MM.1S (cell line): ENCODE results near the gene INPP5D.

ENCODE experiments used
- DNase-seq: peaks from one replicate; pipeline ENCODE4 v3.0.0-alpha.2; 2015
- H2AFZ ChIP-seq: fragments of 300-600 bp; sonication (generic); 2 replicates; pipeline ENCODE4 v1.6.0; 2016; ENCODE audit warnings: antibody characterized with exemption, low read length
- H3F3A ChIP-seq: fragments of 300-600 bp; sonication (generic); 2 replicates; pipeline ENCODE4 v1.6.1; 2016; ENCODE audit warnings: mild to moderate bottlenecking, antibody characterized with exemption, low read length, moderate library complexity, mixed read lengths; ENCODE audit not compliant: insufficient read depth
- H3K27ac ChIP-seq: fragments of 300-600 bp; sonication (generic); 2 replicates; pipeline ENCODE4 v1.5.1; 2016; ENCODE audit warnings: mild to moderate bottlenecking, low read length
- H3K27me3 ChIP-seq: fragments of 300-600 bp; sonication (generic); replicated peaks from 2 replicates; pipeline ENCODE4 v1.6.0; 2016; ENCODE audit warnings: low read length; ENCODE audit not compliant: insufficient read depth
- H3K36me3 ChIP-seq: fragments of 300-600 bp; sonication (generic); replicated peaks from 2 replicates; pipeline ENCODE4 v1.6.1; 2016; ENCODE audit warnings: mild to moderate bottlenecking, low read length, mixed read lengths; ENCODE audit not compliant: insufficient read depth
- H3K4me1 ChIP-seq: fragments of 300-600 bp; sonication (generic); 2 replicates; pipeline ENCODE4 v1.6.1; 2016; ENCODE audit warnings: low read length, mixed read lengths
- H3K4me2 ChIP-seq: fragments of 300-600 bp; sonication (generic); 2 replicates; pipeline ENCODE4 v1.6.0; 2016; ENCODE audit warnings: low read depth, low read length
- H3K4me3 ChIP-seq: fragments of 300-600 bp; sonication (generic); 2 replicates; pipeline ENCODE4 v1.5.1; 2016; ENCODE audit warnings: low read length, mixed read lengths
- H3K79me2 ChIP-seq: fragments of 300-600 bp; sonication (generic); 2 replicates; pipeline ENCODE4 v1.6.1; 2016; ENCODE audit warnings: mixed run types, low read length, mixed read lengths
- H3K9ac ChIP-seq: fragments of 300-600 bp; sonication (generic); 2 replicates; pipeline ENCODE4 v1.6.1; 2016; ENCODE audit warnings: low read length, mixed read lengths
- H3K9me2 ChIP-seq: fragments of 300-600 bp; sonication (generic); replicated peaks from 2 replicates; pipeline ENCODE4 v1.6.1; 2016; ENCODE audit warnings: mild to moderate bottlenecking, low read length, mixed read lengths; ENCODE audit not compliant: insufficient read depth
- H3K9me3 ChIP-seq: fragments of 300-600 bp; sonication (generic); replicated peaks from 2 replicates; pipeline ENCODE4 v1.6.1; 2016; ENCODE audit warnings: mild to moderate bottlenecking, low read length, mixed read lengths; ENCODE audit not compliant: insufficient read depth
- H4K20me1 ChIP-seq: fragments of 300-600 bp; sonication (generic); 2 replicates; pipeline ENCODE4 v1.6.1; 2016; ENCODE audit warnings: mild to moderate bottlenecking, low read length, moderate library complexity, mixed read lengths; ENCODE audit not compliant: insufficient read depth
- CTCF ChIP-seq: fragments of 300-600 bp; sonication (generic); IDR thresholded peaks from 2 replicates; pipeline ENCODE4 v1.5.1; 2016; ENCODE audit warnings: antibody characterized with exemption, low read length, mixed read lengths
- EZH2 ChIP-seq: fragments of 300-600 bp; sonication (generic); optimal IDR thresholded peaks from 2 replicates; pipeline ENCODE3; 2017; ENCODE audit warnings: low read depth, mild to moderate bottlenecking, antibody characterized with exemption, low read length, mixed read lengths
- EZH2phosphoT487 ChIP-seq: fragments of 300-600 bp; sonication (generic); IDR thresholded peaks from 2 replicates; pipeline ENCODE4 v1.6.1; 2018; ENCODE audit warnings: antibody characterized with exemption, low read length

Gene INPP5D

GRCh38 chr2:233223059-233223894 lies 163.1 kb downstream of the INPP5D start:
- peak overlapping the region; percentile 28; the same call in 1 of the 2 replicates for H3K4me2 ChIP-seq
- no peaks in the 10 kb centered on the region for H3K4me1 ChIP-seq
- no peaks in the 10 kb centered on the region for H3K79me2 ChIP-seq
- H3K9me3 ChIP-seq: no peaks in the 10 kb centered on the region
- 0 out of 2 replicates have a peak overlapping the region, but pooled peaks have one; percentile 38 for H2AFZ ChIP-seq
- H3K9ac ChIP-seq: no peak overlapping the region
- no peaks in the 10 kb centered on the region for H3K9me2 ChIP-seq
- no peaks in the 10 kb centered on the region for H3K27me3 ChIP-seq
- no peaks in the 10 kb centered on the region for H4K20me1 ChIP-seq
- peak overlapping the region; percentile 39; the same call in 1 of the 2 replicates for H3K27ac ChIP-seq
- H3K4me3 ChIP-seq: no peak overlapping the region
- no peaks in the 10 kb centered on the region for H3K36me3 ChIP-seq
- TF ChIP-seq EZH2 (no peak), EZH2phosphoT487 (no peak), CTCF (no peak)
- peak; percentile 20 for DNase-seq
- no peaks in the 10 kb centered on the region for H3F3A ChIP-seq

DNA sequence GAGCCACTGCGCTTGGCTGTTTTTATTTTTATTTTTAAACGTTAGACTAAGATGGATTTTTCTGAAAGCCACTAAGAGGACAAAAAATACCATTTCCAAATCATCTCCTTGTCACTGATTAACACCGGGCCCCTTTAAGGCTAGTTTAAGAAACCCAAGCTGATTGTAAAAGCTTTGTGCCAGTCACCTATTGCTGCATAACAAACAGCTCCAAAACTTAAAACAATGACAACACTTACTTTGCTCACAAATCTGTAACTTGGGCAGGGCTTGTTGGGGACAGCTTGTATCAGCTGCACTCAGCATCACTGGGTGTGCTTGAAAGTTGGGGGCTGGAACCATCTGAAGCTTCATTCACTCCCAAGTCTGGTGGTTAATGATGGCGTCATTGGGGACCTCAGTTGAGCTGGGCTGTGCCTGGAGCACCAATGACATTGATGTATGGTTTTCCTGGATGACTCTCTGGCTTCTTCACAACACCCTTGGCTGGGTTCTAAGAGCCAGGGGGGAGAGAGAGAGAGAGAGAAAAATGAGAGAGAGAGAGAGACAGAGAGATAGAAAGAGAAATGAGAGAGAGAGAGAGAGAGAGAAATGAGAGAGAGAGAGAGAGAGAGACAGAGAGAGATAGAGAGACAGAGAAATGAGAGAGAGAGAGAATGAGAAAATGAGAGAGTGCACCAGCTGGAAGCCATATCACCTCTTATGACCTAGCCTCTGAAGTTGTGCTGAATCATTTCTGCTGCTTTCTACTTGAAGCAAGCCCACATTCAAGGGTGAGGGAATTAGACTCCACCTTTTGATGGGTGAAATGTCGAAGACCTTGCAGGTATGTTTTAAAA lies 165.3 kb downstream of the INPP5D start:
- DNase-seq: no peak
- H3K36me3 ChIP-seq: no peaks in the 10 kb centered on the region
- H3K4me3 ChIP-seq: no peak overlapping the region
- H3K79me2 ChIP-seq: no peaks in the 10 kb centered on the region
- H3F3A ChIP-seq: no peaks in the 10 kb centered on the region
- no peak overlapping the region for H2AFZ ChIP-seq
- H3K27me3 ChIP-seq: no peaks in the 10 kb centered on the region
- H3K9ac ChIP-seq: no peak overlapping the region
- H3K27ac ChIP-seq: no peak overlapping the region
- H3K4me1 ChIP-seq: no peaks in the 10 kb centered on the region
- H3K9me3 ChIP-seq: no peaks in the 10 kb centered on the region
- no peaks in the 10 kb centered on the region for H3K9me2 ChIP-seq
- TF ChIP-seq CTCF (no peak), EZH2 (no peak), EZH2phosphoT487 (no peak)
- no peaks in the 10 kb centered on the region for H4K20me1 ChIP-seq
- no peak overlapping the region for H3K4me2 ChIP-seq

DNA sequence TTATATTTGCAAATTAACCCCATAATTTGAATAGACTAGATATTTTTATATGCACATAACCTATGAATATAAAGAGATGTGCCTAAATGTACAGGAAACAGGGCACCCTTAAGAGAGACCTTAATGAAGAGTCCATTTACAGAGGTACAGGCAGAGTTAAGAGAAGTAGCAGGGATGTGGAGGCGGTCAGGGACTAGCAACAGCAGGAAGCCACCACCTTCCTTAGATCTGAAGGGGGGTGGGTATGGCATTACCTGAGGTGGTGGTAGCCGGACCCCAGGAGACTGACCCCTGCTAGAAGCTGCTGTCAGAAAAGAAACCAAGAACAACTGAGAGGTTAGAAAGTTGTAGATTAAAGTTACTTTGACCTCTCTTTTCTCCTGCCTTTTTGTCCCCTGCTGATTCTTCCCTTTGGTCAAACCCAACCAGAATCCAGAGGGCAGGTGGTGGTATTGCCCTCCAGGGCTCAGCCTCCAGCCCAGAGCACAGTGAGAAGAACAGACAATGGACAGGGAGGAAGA lies 166.4 kb downstream of the INPP5D start:
- H3K9ac ChIP-seq: no peak overlapping the region
- H3K4me3 ChIP-seq: no peak overlapping the region
- H3K4me1 ChIP-seq: no peaks in the 10 kb centered on the region
- H3F3A ChIP-seq: no peaks in the 10 kb centered on the region
- H3K9me2 ChIP-seq: no peaks in the 10 kb centered on the region
- no peaks in the 10 kb centered on the region for H3K79me2 ChIP-seq
- no peak overlapping the region for H3K4me2 ChIP-seq
- no peak for TF ChIP-seq EZH2
- no peak for TF ChIP-seq EZH2phosphoT487
- no peak for TF ChIP-seq CTCF
- H3K27me3 ChIP-seq: no peaks in the 10 kb centered on the region
- no peaks in the 10 kb centered on the region for H3K36me3 ChIP-seq
- DNase-seq: no peak
- H4K20me1 ChIP-seq: no peaks in the 10 kb centered on the region
- no peak overlapping the region for H3K27ac ChIP-seq
- no peak overlapping the region for H2AFZ ChIP-seq
- H3K9me3 ChIP-seq: no peaks in the 10 kb centered on the region
